H1 (cell line): ENCODE results near the gene PPP1R7. TPM values are rescaled to one million over a fixed set of nuclear protein-coding genes. Genes with fewer than 3 reads are reported as not detected.
A peak's percentile ranks its signal among the peaks of the same experiment; 100 is the strongest.

Source experiments
- CTCF ChIA-PET: fragments of 300-600 bp; sonication (Branson Sonifier 250); formaldehyde crosslinking; loops from one replicate; lab custom pipeline; 2021; ENCODE audit not compliant: partially characterized antibody; lab: Charles Lee
- POLR2A ChIA-PET: fragments of 300-600 bp; sonication (Branson Sonifier 250); formaldehyde crosslinking; loops from one replicate; lab custom pipeline; 2021; ENCODE audit warnings: inconsistent platforms; ENCODE audit not compliant: partially characterized antibody; lab: Charles Lee
- DNase-seq, 2 experiments: peaks; one replicate each; pipeline versions ENCODE4 v3.0.0 to v3.0.0-alpha.2; 2010 to 2022; ENCODE audit warnings: low spot score in 2 of 2, low read depth in 1 of 2, mixed read lengths in 1 of 2
- FAIRE-seq: peaks from 2 replicates; lab custom pipeline; 2011; peaks lifted over from hg19 to GRCh38; lab: Jason Lieb, UNC
- H2AFZ ChIP-seq: 2 replicates; pipeline ENCODE4 v1.8.1; 2012; ENCODE audit warnings: low read length, inconsistent platforms
- H2AK5ac ChIP-seq: 2 replicates; pipeline ENCODE4 v1.6.1; 2013; ENCODE audit warnings: low read depth, low read length
- H2BK120ac ChIP-seq: replicated peaks from 2 replicates; pipeline ENCODE3; 2013; ENCODE audit warnings: low read depth, low read length, inconsistent platforms
- H2BK12ac ChIP-seq: 2 replicates; pipeline ENCODE4 v1.6.1; 2013; ENCODE audit warnings: low read depth, low read length
- H2BK15ac ChIP-seq: 2 replicates; pipeline ENCODE4 v1.6.1; 2013; ENCODE audit warnings: low read length
- H2BK20ac ChIP-seq: 2 replicates; pipeline ENCODE4 v1.6.1; 2013; ENCODE audit warnings: low read length
- H2BK5ac ChIP-seq: 2 replicates; pipeline ENCODE4 v1.6.1; 2013; ENCODE audit warnings: low read depth, low read length
- H3K14ac ChIP-seq: 2 replicates; pipeline ENCODE4 v1.6.1; 2013; ENCODE audit warnings: inconsistent platforms; ENCODE audit not compliant: insufficient read length
- H3K18ac ChIP-seq: 2 replicates; pipeline ENCODE4 v1.6.1; 2013; ENCODE audit warnings: low read length; ENCODE audit errors: extremely low read depth
- H3K23ac ChIP-seq: 2 replicates; pipeline ENCODE4 v1.6.1; 2013; ENCODE audit warnings: inconsistent platforms; ENCODE audit not compliant: insufficient read length
- H3K23me2 ChIP-seq: 2 replicates; pipeline ENCODE4 v1.6.1; 2013; ENCODE audit warnings: low read depth, low read length
- H3K27ac ChIP-seq: 2 replicates; pipeline ENCODE4 v1.6.1; 2011; ENCODE audit warnings: low read depth, low read length, inconsistent platforms
- H3K27me3 ChIP-seq, 4 experiments: replicated peaks in 1 of 4; 1 replicate in 1 of 4; 2 replicates in 3 of 4; pipeline versions ENCODE4 v1.6.1 to v1.8.1; 2011 to 2013; ENCODE audit warnings: low read length in 3 of 4, mild to moderate bottlenecking in 3 of 4, inconsistent platforms in 2 of 4, mixed read lengths in 2 of 4, moderate library complexity in 1 of 4; ENCODE audit not compliant: control insufficient read depth in 3 of 4, insufficient read depth in 3 of 4; ENCODE audit errors: extremely low read depth in 1 of 4
- H3K36me3 ChIP-seq, 4 experiments: 2 replicates each; pipeline versions ENCODE4 v1.6.1 to v1.8.1; 2011 to 2013; ENCODE audit warnings: mild to moderate bottlenecking in 4 of 4, low read length in 3 of 4, moderate library complexity in 2 of 4, control low read depth in 1 of 4, inconsistent platforms in 1 of 4; ENCODE audit not compliant: insufficient read depth in 4 of 4, control insufficient read depth in 2 of 4
- H3K4ac ChIP-seq: replicated peaks from 2 replicates; pipeline ENCODE3; 2013; ENCODE audit warnings: low read length, low read depth, mixed read lengths, inconsistent platforms; ENCODE audit not compliant: insufficient read length
- H3K4me1 ChIP-seq, 4 experiments: replicated peaks in 1 of 4; 1 replicate in 1 of 4; 2 replicates in 3 of 4; pipeline versions ENCODE4 v1.6.1 to v1.8.1; 2011 to 2013; ENCODE audit warnings: low read length in 3 of 4, inconsistent platforms in 2 of 4, mixed read lengths in 1 of 4; ENCODE audit not compliant: insufficient read depth in 4 of 4, control insufficient read depth in 3 of 4
- H3K4me2 ChIP-seq, 2 experiments: 2 replicates each; pipeline versions ENCODE4 v1.6.1 to v1.8.1; 2011 to 2013; ENCODE audit warnings: low read depth in 2 of 2, low read length in 2 of 2, control low read depth in 1 of 2, inconsistent platforms in 1 of 2, mild to moderate bottlenecking in 1 of 2; ENCODE audit not compliant: insufficient read depth in 1 of 2
- H3K4me3 ChIP-seq, 4 experiments: fragments of 200-600, 300-600 bp in 1 of 4; sonication (generic), shearing (Covaris generic), sonication (Bioruptor Twin) in 1 of 4; 2 replicates each; pipeline versions ENCODE4 v1.5.1 to v1.8.1; 2011 to 2016; ENCODE audit warnings: low read length in 4 of 4, low read depth in 3 of 4, control low read depth in 2 of 4, inconsistent platforms in 2 of 4, mild to moderate bottlenecking in 2 of 4, mixed read lengths in 1 of 4, moderate library complexity in 1 of 4; ENCODE audit not compliant: insufficient read depth in 2 of 4; ENCODE audit errors: extremely low read depth in 1 of 4
- H3K56ac ChIP-seq: replicated peaks from 2 replicates; pipeline ENCODE3; 2013; ENCODE audit warnings: low read depth, mild to moderate bottlenecking, mixed read lengths, low read length, inconsistent platforms; ENCODE audit not compliant: insufficient read length
- H3K79me1 ChIP-seq: 2 replicates; pipeline ENCODE4 v1.6.1; 2013; ENCODE audit warnings: low read depth, low read length, control low read depth
- H3K79me2 ChIP-seq, 2 experiments: 2 replicates each; pipeline versions ENCODE4 v1.6.1 to v1.8.1; 2012 to 2013; ENCODE audit warnings: low read length in 2 of 2, mild to moderate bottlenecking in 2 of 2, inconsistent platforms in 1 of 2; ENCODE audit not compliant: insufficient read depth in 2 of 2, control insufficient read depth in 1 of 2
- H3K9ac ChIP-seq, 4 experiments: replicated peaks in 1 of 4; 1 replicate in 1 of 4; 2 replicates in 3 of 4; pipeline versions ENCODE4 v1.6.1 to v1.8.1; 2011 to 2013; ENCODE audit warnings: low read depth in 3 of 4, low read length in 3 of 4, control low read depth in 2 of 4, mild to moderate bottlenecking in 2 of 4, moderate library complexity in 2 of 4, inconsistent platforms in 1 of 4; ENCODE audit errors: extremely low read depth in 1 of 4
- H3K9me3 ChIP-seq, 2 experiments: 2 replicates each; pipeline versions ENCODE4 v1.6.1 to v1.8.1; 2012 to 2013; ENCODE audit warnings: mild to moderate bottlenecking in 2 of 2, moderate library complexity in 2 of 2, control low read depth in 1 of 2, inconsistent platforms in 1 of 2, low read depth in 1 of 2, low read length in 1 of 2, mixed read lengths in 1 of 2; ENCODE audit not compliant: insufficient read depth in 2 of 2
- H4K20me1 ChIP-seq, 2 experiments: replicated peaks in 1 of 2; 2 replicates each; pipeline versions ENCODE3 to v1.8.1; 2011 to 2013; ENCODE audit warnings: inconsistent platforms in 2 of 2, low read length in 2 of 2, mild to moderate bottlenecking in 1 of 2; ENCODE audit not compliant: insufficient read depth in 2 of 2, control insufficient read depth in 1 of 2
- H4K5ac ChIP-seq: 2 replicates; pipeline ENCODE4 v1.6.1; 2013; ENCODE audit warnings: low read length, low read depth, mixed read lengths, inconsistent platforms; ENCODE audit not compliant: insufficient read length
- H4K8ac ChIP-seq: 2 replicates; pipeline ENCODE4 v1.8.0; 2013; ENCODE audit warnings: mild to moderate bottlenecking, moderate library complexity, low read length, inconsistent platforms; ENCODE audit not compliant: insufficient read depth; ENCODE audit errors: extremely low read depth
- H4K91ac ChIP-seq: replicated peaks from 2 replicates; pipeline ENCODE3; 2013; ENCODE audit warnings: low read length, mixed read lengths, inconsistent platforms; ENCODE audit not compliant: insufficient read length
- ASH2L ChIP-seq: fragments of 200-600, 300-600 bp; sonication (generic); IDR thresholded peaks from one replicate; pipeline ENCODE4 v1.7.1; 2017; ENCODE audit warnings: low read length
- CHD1 ChIP-seq: IDR thresholded peaks from 2 replicates; pipeline ENCODE4 v1.6.1; 2012; ENCODE audit warnings: low read depth, low read length, improper control_type of control experiment
- CHD2 ChIP-seq: IDR thresholded peaks from 2 replicates; pipeline ENCODE4 v1.6.1; 2012; ENCODE audit warnings: low read length, improper control_type of control experiment
- FOSL1 ChIP-seq: IDR thresholded peaks from 2 replicates; pipeline ENCODE4 v1.6.1; 2011; ENCODE audit warnings: mild to moderate bottlenecking, low read depth, low read length, moderate library complexity; ENCODE audit not compliant: insufficient read depth
- GABPA ChIP-seq: IDR thresholded peaks from 2 replicates; pipeline ENCODE4 v1.6.1; 2011; ENCODE audit warnings: mild to moderate bottlenecking, low read length, moderate library complexity, borderline replicate concordance; ENCODE audit not compliant: insufficient read depth
- HDAC2 ChIP-seq, 2 experiments: fragments of 300-600 bp in 1 of 2; sonication (generic) in 1 of 2; IDR thresholded peaks; 2 replicates each; pipeline ENCODE4 v1.6.1; 2011 to 2012; ENCODE audit warnings: low read depth in 2 of 2, low read length in 2 of 2, mild to moderate bottlenecking in 2 of 2, moderate library complexity in 2 of 2, borderline replicate concordance in 1 of 2, inconsistent platforms in 1 of 2
- KDM4A ChIP-seq: IDR thresholded peaks from one replicate; pipeline ENCODE4 v1.7.1; 2012; ENCODE audit warnings: low read depth, mild to moderate bottlenecking, moderate library complexity, low read length, inconsistent platforms; ENCODE audit not compliant: severe bottlenecking
- NRF1 ChIP-seq: IDR thresholded peaks from 2 replicates; pipeline ENCODE4 v1.6.1; 2011; ENCODE audit warnings: mild to moderate bottlenecking, low read depth, low read length, improper control_type of control experiment
- SIRT6 ChIP-seq: IDR thresholded peaks from one replicate; pipeline ENCODE4 v1.7.1; 2012; ENCODE audit warnings: low read length, inconsistent platforms
- SP1 ChIP-seq: IDR thresholded peaks from 2 replicates; pipeline ENCODE4 v1.6.1; 2011; ENCODE audit warnings: low read depth, low read length
- TEAD4 ChIP-seq: IDR thresholded peaks from 2 replicates; pipeline ENCODE4 v1.6.1; 2012; ENCODE audit warnings: low read depth, low read length, inconsistent platforms, mixed read lengths
- ZNF274 ChIP-seq: IDR thresholded peaks from 2 replicates; pipeline ENCODE4 v1.7.0; 2012; ENCODE audit warnings: low read length, borderline replicate concordance; ENCODE audit errors: extremely low read depth
- WGBS, 2 experiments: shearing (Covaris generic) in 1 of 2; methylation state at CpG; one replicate each; pipeline versions ENCODE4 v1.1.6 to v1.1.7; 2013 to 2015; ENCODE audit warnings: low lambda C conversion rate in 2 of 2, mixed read lengths in 2 of 2, inconsistent platforms in 1 of 2, low coverage in 1 of 2, missing lambda C conversion rate in 1 of 2; ENCODE audit not compliant: insufficient replicate concordance in 2 of 2, insufficient coverage in 1 of 2, insufficient read length in 1 of 2; ENCODE audit errors: extremely low coverage in 1 of 2, missing lambda C conversion rate in 1 of 2; 5-methylcytosine and 5-hydroxymethylcytosine counted together
- polyA plus RNA-seq, 7 experiments: library from polyadenylated mRNA; depleted of rRNA in 3 of 7; stranded (reverse) in 5 of 7; unstranded in 2 of 7; fragments of >200 nt in 5 of 7; fragments of 200-250 nt in 2 of 7; gene quantifications; 1 replicate in 5 of 7; 2 replicates in 1 of 7; 4 replicates in 1 of 7; pipeline versions ENCODE4 v1.2.1 to v1.2.3, GENCODE V29; 2011 to 2013; ENCODE audit warnings: missing spikeins in 2 of 7, mixed read lengths in 2 of 7
- total RNA-seq: library from RNA; stranded (reverse); fragmentation: NEBNext Ultra II Directional; extraction: Animal tissue kit (Norgen Biotek cat#: 25700); gene quantifications from 2 replicates; pipeline ENCODE4 v1.2.1, GENCODE V29; 2021

Gene PPP1R7
- total and polyA plus RNA-seq, 2 of the 8 experiments (the other 6 are each of a cell fraction or from before 2014, with no cell fraction given) = 22.2 to 64.0 TPM

DNA sequence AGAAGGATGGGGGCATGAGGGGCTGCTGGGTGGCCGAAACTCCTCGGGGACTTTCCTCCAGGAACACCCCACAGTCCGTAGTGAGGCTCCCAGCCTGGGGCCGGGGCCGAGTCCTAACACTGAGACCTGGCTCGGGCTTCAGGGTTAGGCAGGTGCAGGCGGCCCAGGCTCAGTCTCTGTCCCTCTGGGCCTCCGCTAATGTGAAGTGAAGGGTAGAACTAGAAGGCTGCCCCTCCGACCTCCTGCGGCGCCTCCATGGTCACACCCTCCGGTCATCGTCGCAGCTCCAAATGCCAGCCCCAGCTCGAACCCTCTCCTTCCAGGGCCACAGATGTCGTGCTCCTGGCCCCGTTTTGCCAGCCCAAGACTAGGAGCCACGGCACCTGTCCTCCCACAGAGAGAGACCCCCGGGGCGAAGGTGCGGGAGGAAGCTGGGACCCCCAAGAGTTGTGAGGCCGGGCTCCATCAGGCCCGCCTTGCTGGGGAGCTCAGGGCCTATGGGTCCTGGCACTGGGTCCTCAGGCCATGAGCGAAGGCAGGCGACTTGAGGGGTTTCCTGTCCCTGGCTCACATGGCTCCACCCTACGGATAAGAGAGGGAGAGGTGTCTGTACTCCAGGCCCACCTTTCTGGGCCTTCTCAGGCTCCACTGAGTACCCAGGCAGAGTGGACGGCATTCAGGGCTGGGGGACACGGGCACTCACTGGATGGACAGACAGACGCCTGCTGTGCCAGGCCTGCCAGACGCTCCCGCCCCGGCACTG lies 39.0 kb downstream of the PPP1R7 start:
- FAIRE-seq (no peak), DNase-seq (no peak)
- Histone ChIP-seq H3K27me3 (no peaks in the 10 kb centered on the region), H3K36me3 (no peaks in the 10 kb centered on the region), H2AFZ (no peak overlapping the region), H4K5ac (no peak overlapping the region), H3K18ac (no peak overlapping the region), H3K14ac (no peak overlapping the region), H3K23ac (no peak overlapping the region), H2AK5ac (no peak overlapping the region), H2BK120ac (no peak overlapping the region), H3K79me2 (no peaks in the 10 kb centered on the region), H3K27ac (no peak overlapping the region), H3K9ac (no peak overlapping the region), H2BK5ac (no peak overlapping the region), H3K4me2 (no peak overlapping the region), H3K4me1 (peaks cover 0 to 14% (median 7%) of the 10 kb centered on the region in 4 experiments; a peak in 6 of 7 replicates), H3K4ac (no peak overlapping the region), H3K79me1 (no peaks in the 10 kb centered on the region), H4K8ac (peak overlapping the region; percentile 8; the same call in 1 of the 2 replicates), H2BK12ac (no peak overlapping the region), H4K20me1 (no peaks in the 10 kb centered on the region), H4K91ac (no peak overlapping the region), H3K56ac (no peak overlapping the region), H2BK20ac (no peak overlapping the region), H3K4me3 (no peak overlapping the region), H3K23me2 (no peaks in the 10 kb centered on the region), H2BK15ac (no peak overlapping the region), H3K9me3 (no peaks in the 10 kb centered on the region)
- CTCF ChIA-PET = interaction anchor here (0.6 to 2.2 kb wide), 5 partner anchors 9 to 222 kb away, joined by 3 to 8 read pairs (median 6); no protein-coding TSS in a partner anchor
- POLR2A ChIA-PET = no interaction called here
- 88% methylated on average over 25 of the region's 32 CpGs; no CpG with 5 or more reads in 1 of the 2 experiments for WGBS, 2 experiments
- TF ChIP-seq NRF1 (no peak), FOSL1 (no peak), SIRT6 (no peak), ZNF274 (no peak), ASH2L (no peak), CHD1 (no peak), SP1 (no peak), GABPA (no peak), KDM4A (no peak), CHD2 (no peak), HDAC2 (IDR thresholded peaks at IDR 0.05; ENCODE audit: borderline replicate concordance in 1 of 2, low read depth in 2 of 2, low read length in 2 of 2) (no peak), TEAD4 (no peak)
